WTC11 (cell line): ENCODE results near the gene DCTN2. TPM values are rescaled to one million over a fixed set of nuclear protein-coding genes. Genes with fewer than 3 reads are reported as not detected.

Source experiments
- ATAC-seq: fragments of 200-7000 bp; cut with Tn5 transposase; 2 replicates; pipeline ENCODE4 v1.10.0; 2021; ENCODE audit warnings: mild to moderate bottlenecking, moderate library complexity
- CTCF ChIA-PET: fragments of 300-600 bp; sonication (Branson Sonifier 250); formaldehyde crosslinking; loops from one replicate; lab custom pipeline; 2021; ENCODE audit warnings: antibody characterized with exemption; lab: Charles Lee
- POLR2A ChIA-PET: fragments of 350-600 bp; sonication (Branson Sonifier 250); formaldehyde crosslinking; loops from one replicate; lab custom pipeline; 2021; ENCODE audit warnings: antibody characterized with exemption; lab: Charles Lee
- DNase-seq: peaks from one replicate; pipeline ENCODE4 v3.0.0; 2021; ENCODE audit warnings: low spot score
- H3K27ac Mint-ChIP-seq: 2 replicates; pipeline ENCODE4 v1.8.0; 2021; ENCODE audit warnings: mixed read lengths
- H3K27me3 Mint-ChIP-seq: 2 replicates; pipeline ENCODE4 v1.8.0; 2021; ENCODE audit warnings: low read depth, mild to moderate bottlenecking, moderate library complexity, mixed read lengths
- H3K36me3 Mint-ChIP-seq: 2 replicates; pipeline ENCODE4 v1.8.0; 2021; ENCODE audit warnings: mixed read lengths
- H3K4me1 Mint-ChIP-seq: 2 replicates; pipeline ENCODE4 v1.8.0; 2022; ENCODE audit warnings: mixed read lengths
- H3K4me3 Mint-ChIP-seq: 2 replicates; pipeline ENCODE4 v1.8.0; 2021; ENCODE audit warnings: mild to moderate bottlenecking, moderate library complexity, mixed read lengths
- H3K9me3 Mint-ChIP-seq: 2 replicates; pipeline ENCODE4 v1.8.0; 2021; ENCODE audit warnings: mixed read lengths
- ATF6 ChIP-seq: sonication (generic); formaldehyde crosslinking; IDR thresholded peaks from 2 replicates; pipeline ENCODE4 v1.8.1; 2023; ENCODE audit warnings: mild to moderate bottlenecking, missing genetic modification reagents
- CBFB ChIP-seq: sonication (generic); formaldehyde crosslinking; IDR thresholded peaks from 2 replicates; pipeline ENCODE4 v1.8.1; 2022; ENCODE audit warnings: mild to moderate bottlenecking, low read depth, missing genetic modification reagents
- FOXP1 ChIP-seq: sonication (generic); formaldehyde crosslinking; IDR thresholded peaks from 2 replicates; pipeline ENCODE4 v1.8.0; 2022; ENCODE audit warnings: missing genetic modification reagents, mild to moderate bottlenecking, moderate library complexity, borderline replicate concordance
- NR1H2 ChIP-seq: sonication (generic); formaldehyde crosslinking; IDR thresholded peaks from 2 replicates; pipeline ENCODE4 v1.9.0; 2021; ENCODE audit warnings: mild to moderate bottlenecking, moderate library complexity, missing genetic modification reagents
- PRDM15 ChIP-seq: sonication (generic); formaldehyde crosslinking; IDR thresholded peaks from 2 replicates; pipeline ENCODE4 v1.8.0; 2022; ENCODE audit warnings: missing genetic modification reagents
- PREB ChIP-seq: sonication (generic); formaldehyde crosslinking; IDR thresholded peaks from 2 replicates; pipeline ENCODE4 v1.8.1; 2022; ENCODE audit warnings: mild to moderate bottlenecking, missing genetic modification reagents, moderate library complexity, borderline replicate concordance
- PRRX2 ChIP-seq: fragments of 250-450 bp; sonication (Bioruptor Pico); IDR thresholded peaks from 2 replicates; pipeline ENCODE4 v1.8.0; 2021; ENCODE audit warnings: mild to moderate bottlenecking
- RELA ChIP-seq: sonication (generic); formaldehyde crosslinking; IDR thresholded peaks from 2 replicates; pipeline ENCODE4 v1.8.1; 2022; ENCODE audit warnings: missing genetic modification reagents, mild to moderate bottlenecking, borderline replicate concordance
- STAT6 ChIP-seq: sonication (generic); formaldehyde crosslinking; conservative IDR thresholded peaks from 2 replicates; pipeline ENCODE4 v1.8.1; 2023; ENCODE audit warnings: mild to moderate bottlenecking, low read depth, missing genetic modification reagents, moderate library complexity
- TEAD4 ChIP-seq: sonication (generic); formaldehyde crosslinking; IDR thresholded peaks from 2 replicates; pipeline ENCODE4 v1.8.0; 2022; ENCODE audit warnings: mild to moderate bottlenecking, missing genetic modification reagents
- ZNF232 ChIP-seq: sonication (generic); formaldehyde crosslinking; IDR thresholded peaks from 2 replicates; pipeline ENCODE4 v1.8.0; 2022; ENCODE audit warnings: mild to moderate bottlenecking, missing genetic modification reagents
- ZSCAN18 ChIP-seq: fragments of 250-450 bp; sonication (Bioruptor Pico); IDR thresholded peaks from 2 replicates; pipeline ENCODE4 v2.1.2; 2022; ENCODE audit warnings: mild to moderate bottlenecking, moderate library complexity
- total RNA-seq: library from RNA; stranded (reverse); gene quantifications from 3 replicates; pipeline ENCODE4 v1.2.3, GENCODE V29; 2021
- TF ChIP-seq, protein P1 (sequence below): sonication (generic); formaldehyde crosslinking; IDR thresholded peaks from 2 replicates; pipeline ENCODE4 v1.8.1; 2023; ENCODE audit warnings: mild to moderate bottlenecking, missing genetic modification reagents, borderline replicate concordance
- TF ChIP-seq, protein P2 (sequence below): sonication (generic); formaldehyde crosslinking; conservative IDR thresholded peaks from 2 replicates; pipeline ENCODE4 v1.8.1; 2022; ENCODE audit warnings: mild to moderate bottlenecking, missing genetic modification reagents
- TF ChIP-seq, protein P3 (sequence below): sonication (generic); formaldehyde crosslinking; IDR thresholded peaks from 2 replicates; pipeline ENCODE4 v1.8.1; 2023; ENCODE audit warnings: mild to moderate bottlenecking, moderate library complexity, missing genetic modification reagents

DCTN2 gene
- total RNA-seq, 1 experiment from 2014 or later = 93.5 TPM

GRCh38 chr12:57584690-57585089 is 37.7 kb upstream of the DCTN2 start:
- no peaks in the 10 kb centered on the region for H3K9me3 Mint-ChIP-seq
- no peak for ATAC-seq
- H3K4me1 Mint-ChIP-seq = no peaks in the 10 kb centered on the region; the same call in 1 of the 2 replicates
- ChIA-PET POLR2A (no interaction called here), CTCF (interaction anchor here (0.6 to 4.2 kb wide), 9 partner anchors 9 to 371 kb away, joined by 3 to 74 read pairs (median 7); partner anchors contain the start of genes ARHGEF25, B4GALNT1, CYP27B1 and GLI1)
- DNase-seq = no peak
- no peak overlapping the region for H3K27ac Mint-ChIP-seq
- no peak for TF ChIP-seq FOXP1 (CRISPR knock-in tag)
- TF ChIP-seq CBFB (CRISPR knock-in tag) = no peak
- no peak for TF ChIP-seq ZNF232 (CRISPR knock-in tag)
- no peak for TF ChIP-seq ATF6
- TF ChIP-seq STAT6 (CRISPR knock-in tag) = no peak
- no peak for TF ChIP-seq PREB
- TF ChIP-seq, protein P1, sequence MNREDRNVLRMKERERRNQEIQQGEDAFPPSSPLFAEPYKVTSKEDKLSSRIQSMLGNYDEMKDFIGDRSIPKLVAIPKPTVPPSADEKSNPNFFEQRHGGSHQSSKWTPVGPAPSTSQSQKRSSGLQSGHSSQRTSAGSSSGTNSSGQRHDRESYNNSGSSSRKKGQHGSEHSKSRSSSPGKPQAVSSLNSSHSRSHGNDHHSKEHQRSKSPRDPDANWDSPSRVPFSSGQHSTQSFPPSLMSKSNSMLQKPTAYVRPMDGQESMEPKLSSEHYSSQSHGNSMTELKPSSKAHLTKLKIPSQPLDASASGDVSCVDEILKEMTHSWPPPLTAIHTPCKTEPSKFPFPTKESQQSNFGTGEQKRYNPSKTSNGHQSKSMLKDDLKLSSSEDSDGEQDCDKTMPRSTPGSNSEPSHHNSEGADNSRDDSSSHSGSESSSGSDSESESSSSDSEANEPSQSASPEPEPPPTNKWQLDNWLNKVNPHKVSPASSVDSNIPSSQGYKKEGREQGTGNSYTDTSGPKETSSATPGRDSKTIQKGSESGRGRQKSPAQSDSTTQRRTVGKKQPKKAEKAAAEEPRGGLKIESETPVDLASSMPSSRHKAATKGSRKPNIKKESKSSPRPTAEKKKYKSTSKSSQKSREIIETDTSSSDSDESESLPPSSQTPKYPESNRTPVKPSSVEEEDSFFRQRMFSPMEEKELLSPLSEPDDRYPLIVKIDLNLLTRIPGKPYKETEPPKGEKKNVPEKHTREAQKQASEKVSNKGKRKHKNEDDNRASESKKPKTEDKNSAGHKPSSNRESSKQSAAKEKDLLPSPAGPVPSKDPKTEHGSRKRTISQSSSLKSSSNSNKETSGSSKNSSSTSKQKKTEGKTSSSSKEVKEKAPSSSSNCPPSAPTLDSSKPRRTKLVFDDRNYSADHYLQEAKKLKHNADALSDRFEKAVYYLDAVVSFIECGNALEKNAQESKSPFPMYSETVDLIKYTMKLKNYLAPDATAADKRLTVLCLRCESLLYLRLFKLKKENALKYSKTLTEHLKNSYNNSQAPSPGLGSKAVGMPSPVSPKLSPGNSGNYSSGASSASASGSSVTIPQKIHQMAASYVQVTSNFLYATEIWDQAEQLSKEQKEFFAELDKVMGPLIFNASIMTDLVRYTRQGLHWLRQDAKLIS = no peak
- TF ChIP-seq, protein P2, sequence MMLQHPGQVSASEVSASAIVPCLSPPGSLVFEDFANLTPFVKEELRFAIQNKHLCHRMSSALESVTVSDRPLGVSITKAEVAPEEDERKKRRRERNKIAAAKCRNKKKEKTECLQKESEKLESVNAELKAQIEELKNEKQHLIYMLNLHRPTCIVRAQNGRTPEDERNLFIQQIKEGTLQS (CRISPR knock-in tag) = no peak
- TF ChIP-seq RELA (CRISPR knock-in tag) = no peak
- TF ChIP-seq, protein P3, sequence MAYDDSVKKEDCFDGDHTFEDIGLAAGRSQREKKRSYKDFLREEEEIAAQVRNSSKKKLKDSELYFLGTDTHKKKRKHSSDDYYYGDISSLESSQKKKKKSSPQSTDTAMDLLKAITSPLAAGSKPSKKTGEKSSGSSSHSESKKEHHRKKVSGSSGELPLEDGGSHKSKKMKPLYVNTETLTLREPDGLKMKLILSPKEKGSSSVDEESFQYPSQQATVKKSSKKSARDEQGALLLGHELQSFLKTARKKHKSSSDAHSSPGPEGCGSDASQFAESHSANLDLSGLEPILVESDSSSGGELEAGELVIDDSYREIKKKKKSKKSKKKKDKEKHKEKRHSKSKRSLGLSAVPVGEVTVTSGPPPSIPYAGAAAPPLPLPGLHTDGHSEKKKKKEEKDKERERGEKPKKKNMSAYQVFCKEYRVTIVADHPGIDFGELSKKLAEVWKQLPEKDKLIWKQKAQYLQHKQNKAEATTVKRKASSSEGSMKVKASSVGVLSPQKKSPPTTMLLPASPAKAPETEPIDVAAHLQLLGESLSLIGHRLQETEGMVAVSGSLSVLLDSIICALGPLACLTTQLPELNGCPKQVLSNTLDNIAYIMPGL = no peak
- TF ChIP-seq PRDM15 = no peak
- no peak for TF ChIP-seq ZSCAN18
- no peak for TF ChIP-seq TEAD4 (CRISPR knock-in tag)
- TF ChIP-seq NR1H2 (CRISPR knock-in tag) = no peak
- no peak for TF ChIP-seq PRRX2 (CRISPR knock-in tag)
- TF ChIP-seq, all 79 proteins: peak for 0
- H3K36me3 Mint-ChIP-seq = peaks cover 9% of the 10 kb centered on the region
- H3K27me3 Mint-ChIP-seq = 0 out of 2 replicates have a peak, but pooled peaks cover 3% of the 10 kb centered on the region
- no peak overlapping the region for H3K4me3 Mint-ChIP-seq
